Fibroblast of mammary gland (primary cell): ENCODE results near the gene IFI16.
"Not testable (repeated sequence)": the region's sequence is repeated elsewhere in the genome, so short reads cannot be mapped to it uniquely, and the experiment has no call there.

Experiments
- DNase-seq: peaks from one replicate; pipeline ENCODE4 v3.0.0-alpha.2; 2010; ENCODE audit warnings: low read depth
- H3K4me3 ChIP-seq: 2 replicates; pipeline ENCODE4 v1.5.1; 2011; ENCODE audit warnings: low read depth, mild to moderate bottlenecking, low read length, moderate library complexity; ENCODE audit not compliant: control insufficient read depth
- TF ChIP-seq, protein P1 (sequence below): conservative IDR thresholded peaks from 2 replicates; pipeline ENCODE4 v1.5.1; 2011; ENCODE audit warnings: low read depth, low read length, inconsistent platforms; ENCODE audit not compliant: control insufficient read depth, insufficient read depth

The IFI16 gene

DNA sequence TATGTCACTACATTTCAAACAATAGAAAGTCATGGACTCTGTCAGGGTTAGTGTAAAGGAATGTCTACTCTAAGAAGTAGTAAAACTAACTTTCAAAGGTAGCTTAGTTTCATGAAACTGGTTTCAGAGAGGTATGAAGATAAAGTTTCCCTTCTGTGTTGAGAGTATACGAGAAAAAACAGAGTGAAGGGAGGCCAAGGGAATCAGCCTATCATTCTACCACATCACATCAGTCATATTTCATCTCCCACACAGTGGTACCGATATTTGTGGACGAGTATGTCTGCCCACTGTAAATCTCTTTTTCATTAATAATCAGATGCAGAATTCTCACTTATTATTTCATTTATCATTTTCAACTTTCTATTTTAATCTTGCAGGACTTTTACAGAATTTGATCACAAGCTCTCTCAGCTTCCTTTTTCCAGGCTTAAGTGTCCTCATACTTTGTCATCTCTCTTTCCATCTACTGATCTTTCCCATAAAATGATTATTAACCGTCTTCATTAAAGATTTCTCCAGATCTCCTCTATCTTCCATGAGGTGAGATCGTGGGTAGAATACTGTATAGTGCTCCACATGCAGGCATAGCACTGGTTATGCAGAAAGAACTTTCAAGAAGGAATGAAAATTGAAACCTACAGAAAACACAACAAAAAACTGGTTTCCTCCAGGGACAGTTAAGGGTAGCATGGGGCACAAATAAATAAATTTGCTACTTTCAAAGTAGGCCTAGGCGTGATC lies 11.5 kb upstream of the IFI16 start:
- H3K4me3 ChIP-seq, result no peak overlapping the region
- TF ChIP-seq, protein P1, sequence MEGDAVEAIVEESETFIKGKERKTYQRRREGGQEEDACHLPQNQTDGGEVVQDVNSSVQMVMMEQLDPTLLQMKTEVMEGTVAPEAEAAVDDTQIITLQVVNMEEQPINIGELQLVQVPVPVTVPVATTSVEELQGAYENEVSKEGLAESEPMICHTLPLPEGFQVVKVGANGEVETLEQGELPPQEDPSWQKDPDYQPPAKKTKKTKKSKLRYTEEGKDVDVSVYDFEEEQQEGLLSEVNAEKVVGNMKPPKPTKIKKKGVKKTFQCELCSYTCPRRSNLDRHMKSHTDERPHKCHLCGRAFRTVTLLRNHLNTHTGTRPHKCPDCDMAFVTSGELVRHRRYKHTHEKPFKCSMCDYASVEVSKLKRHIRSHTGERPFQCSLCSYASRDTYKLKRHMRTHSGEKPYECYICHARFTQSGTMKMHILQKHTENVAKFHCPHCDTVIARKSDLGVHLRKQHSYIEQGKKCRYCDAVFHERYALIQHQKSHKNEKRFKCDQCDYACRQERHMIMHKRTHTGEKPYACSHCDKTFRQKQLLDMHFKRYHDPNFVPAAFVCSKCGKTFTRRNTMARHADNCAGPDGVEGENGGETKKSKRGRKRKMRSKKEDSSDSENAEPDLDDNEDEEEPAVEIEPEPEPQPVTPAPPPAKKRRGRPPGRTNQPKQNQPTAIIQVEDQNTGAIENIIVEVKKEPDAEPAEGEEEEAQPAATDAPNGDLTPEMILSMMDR, result no peak
- DNase-seq, result no peak

DNA sequence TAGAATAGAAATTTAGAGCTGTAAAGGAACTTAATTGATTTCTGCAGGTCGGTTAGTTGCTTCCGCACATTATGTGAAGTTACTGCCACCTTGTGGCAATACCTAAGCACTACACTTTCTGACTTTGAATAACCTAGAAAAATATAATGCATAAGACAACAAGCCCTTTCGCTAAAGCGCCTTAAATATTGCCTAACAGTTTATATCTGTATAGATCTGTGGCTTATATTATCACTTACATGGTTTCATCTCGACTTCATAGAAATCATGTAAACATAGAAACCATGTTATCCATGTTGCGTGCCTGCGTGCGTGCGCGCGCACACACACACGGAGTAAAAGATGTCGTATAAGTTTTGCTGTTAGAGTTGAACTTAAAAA lies 10.9 kb upstream of the IFI16 start:
- peak; percentile 68 for DNase-seq
- peak overlapping the region; percentile 67 for H3K4me3 ChIP-seq
- TF ChIP-seq, protein P1, result peak; percentile 91

DNA sequence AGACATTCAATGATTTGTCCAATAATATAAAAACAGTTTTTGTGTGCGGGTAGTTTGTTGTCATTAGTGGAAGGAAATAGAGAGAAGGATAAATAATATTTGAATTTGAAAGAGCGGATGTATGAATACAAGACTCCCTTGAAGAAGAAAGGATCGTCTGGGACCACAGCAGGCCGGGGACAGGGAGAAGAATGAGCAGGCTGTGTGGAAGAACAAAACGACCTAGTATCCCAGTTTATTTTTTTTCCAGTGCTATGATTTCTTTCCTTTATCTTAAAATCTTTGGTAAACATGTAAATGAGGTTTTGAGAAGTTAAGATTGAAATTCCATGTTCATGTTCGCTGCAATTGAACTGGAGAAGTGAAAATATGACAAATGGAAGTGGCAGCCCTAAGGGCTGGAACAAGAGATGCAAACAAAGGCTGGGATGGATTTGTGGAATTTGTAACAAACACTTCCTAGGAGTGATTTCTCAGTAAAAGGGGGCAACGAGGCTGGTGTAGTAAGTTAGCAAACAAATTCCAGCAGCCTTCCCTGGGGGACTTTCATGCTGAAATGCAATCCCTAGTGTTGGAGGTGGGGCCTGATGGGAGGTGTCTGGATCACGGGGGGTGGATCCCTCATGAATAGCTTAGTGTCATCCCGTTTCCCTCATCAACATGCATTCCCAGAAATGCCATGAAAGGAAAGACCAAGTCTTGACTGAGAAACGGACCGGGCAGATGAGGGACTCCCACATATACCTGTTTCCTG lies 10.2 kb upstream of the IFI16 start:
- peak; percentile 96 for DNase-seq
- H3K4me3 ChIP-seq, result peak overlapping the region; percentile 67
- TF ChIP-seq, protein P1, result no peak

DNA sequence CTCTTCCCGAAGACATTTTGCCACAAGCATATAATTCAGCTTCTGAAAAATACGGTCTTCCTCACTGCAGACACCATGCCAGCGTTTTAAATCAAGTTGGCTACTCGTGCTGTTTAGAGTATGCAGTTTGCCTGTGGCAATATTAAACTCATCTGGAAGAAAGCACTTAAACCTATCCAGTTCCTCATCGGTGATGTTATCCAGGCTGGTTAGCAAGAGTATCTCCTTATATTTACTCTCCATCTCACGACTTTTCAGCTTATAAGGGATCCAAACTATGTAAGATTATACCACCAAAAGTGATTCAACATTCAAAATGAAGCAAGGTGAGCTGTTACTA lies 9.7 kb upstream of the IFI16 start:
- peak overlapping the region; percentile 67 for H3K4me3 ChIP-seq
- no peak for DNase-seq
- TF ChIP-seq, protein P1, result no peak

DNA sequence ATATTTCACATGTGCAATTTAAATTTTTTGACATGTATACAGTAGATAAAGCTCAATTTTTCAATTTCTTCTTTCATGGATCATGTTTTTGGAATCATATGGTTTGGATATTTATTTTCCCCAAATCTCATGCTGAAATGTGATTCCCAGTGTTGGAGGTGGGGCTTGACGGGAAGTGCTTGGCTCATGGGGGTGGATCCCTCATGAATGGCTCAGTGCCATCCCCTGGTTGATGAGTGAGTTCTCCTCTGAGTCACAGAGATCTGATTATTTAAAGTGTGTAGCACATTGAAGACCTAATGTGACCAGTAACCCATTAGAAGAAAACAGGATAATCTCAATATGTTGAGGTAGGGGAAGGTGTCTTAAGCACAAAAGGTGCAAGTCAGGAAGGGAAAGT lies 9.1 kb upstream of the IFI16 start:
- H3K4me3 ChIP-seq, result peak overlapping the region; percentile 67
- DNase-seq, result peak; percentile 97
- TF ChIP-seq, protein P1, result no peak

DNA sequence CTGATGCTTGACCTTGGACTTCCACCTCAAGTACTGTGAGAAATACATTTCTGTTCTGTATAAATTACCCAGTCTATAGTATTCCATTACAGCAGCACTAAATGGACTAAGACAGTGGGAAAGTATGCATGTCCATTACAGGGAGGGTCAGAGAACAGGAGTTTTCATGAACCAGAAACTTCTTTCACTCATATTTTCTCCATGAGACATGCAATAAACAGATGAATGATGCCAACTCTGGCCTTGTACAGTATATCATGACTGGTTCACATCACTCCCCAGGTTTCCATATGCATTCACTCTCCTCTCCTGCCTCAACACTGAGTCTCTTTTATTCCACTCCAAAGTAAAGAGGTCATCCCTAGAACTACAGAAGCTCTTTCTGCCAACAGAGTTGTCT lies 4.5 kb upstream of the IFI16 start:
- peak; percentile 54 for DNase-seq
- no peak overlapping the region for H3K4me3 ChIP-seq
- TF ChIP-seq, protein P1, result no peak

DNA sequence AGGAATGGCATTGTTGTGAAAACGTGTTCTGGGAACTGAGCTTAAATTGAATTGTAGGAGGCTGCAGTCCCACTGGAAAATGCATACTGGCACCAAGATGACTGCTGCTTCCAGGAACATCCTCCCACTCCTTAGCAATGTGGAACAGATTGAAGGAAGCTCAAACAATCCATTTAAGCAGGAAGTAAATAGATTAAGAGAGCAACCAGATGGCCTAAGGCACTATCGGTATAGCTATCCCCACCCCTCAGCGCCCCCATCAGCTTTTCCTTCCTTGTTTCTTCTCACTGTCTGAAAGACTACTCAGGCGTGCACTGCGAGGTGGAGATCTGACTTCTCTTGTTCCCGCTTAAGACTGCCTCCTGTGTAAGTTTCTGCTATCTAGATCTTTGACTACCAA lies 4.0 kb upstream of the IFI16 start:
- TF ChIP-seq, protein P1, result no peak
- DNase-seq, result peak; percentile 42
- no peak overlapping the region for H3K4me3 ChIP-seq

DNA sequence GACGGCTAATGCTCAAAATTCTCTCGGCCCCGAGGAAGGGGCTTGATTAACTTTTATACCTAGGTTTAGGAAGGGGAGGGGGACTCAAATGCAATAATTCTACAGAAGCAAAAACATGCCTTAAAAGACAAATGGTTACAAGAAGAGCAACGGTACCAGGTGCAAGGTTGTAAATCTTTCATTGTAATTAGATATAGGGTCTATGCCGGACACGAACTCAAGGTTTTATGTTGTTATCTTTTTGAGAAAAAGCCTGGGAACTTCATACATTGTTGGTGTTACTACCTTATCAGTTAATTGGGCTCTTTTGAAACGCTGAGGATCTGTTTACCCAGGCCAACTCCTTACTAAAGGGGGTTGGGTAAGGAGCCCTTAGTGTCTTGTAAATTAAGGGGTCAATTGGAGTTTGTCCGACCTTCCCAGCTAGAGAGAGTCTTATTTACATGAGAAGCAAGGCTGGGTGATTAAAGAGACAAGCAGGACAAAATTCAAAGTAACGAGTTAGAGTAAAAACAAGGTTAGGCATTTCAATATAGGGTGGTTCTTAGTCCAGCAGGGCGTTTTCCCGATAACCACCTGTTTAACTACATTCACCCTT lies 3.4 kb upstream of the IFI16 start:
- H3K4me3 ChIP-seq, result not testable (repeated sequence)

More for the DNA sequence above, 3.4 kb upstream of the IFI16 start:
- not testable (repeated sequence) for DNase-seq
